Keratinocyte (primary cell): Measurements from ENCODE around the gene MTCL1. TPM values are rescaled to one million over a fixed set of nuclear protein-coding genes. Genes with fewer than 3 reads are reported as not detected.

Source experiments
- DNase-seq: peaks from one replicate; pipeline ENCODE4 v3.0.0-alpha.2; 2011; ENCODE audit warnings: low read depth, missing footprints, low spot score
- FAIRE-seq: peaks from 2 replicates; lab custom pipeline; 2011; peaks lifted over from hg19 to GRCh38; lab: Jason Lieb, UNC
- H2AFZ ChIP-seq: 2 replicates; pipeline ENCODE4 v1.6.0; 2012; ENCODE audit warnings: low read length, control low read depth, inconsistent platforms; ENCODE audit not compliant: control insufficient read depth
- H3K27ac ChIP-seq: 2 replicates; pipeline ENCODE4 v1.5.1; 2011; ENCODE audit warnings: low read length; ENCODE audit not compliant: control insufficient read depth, insufficient read depth
- H3K27me3 ChIP-seq: 3 replicates; pipeline ENCODE4 v1.6.0; 2011; ENCODE audit warnings: low read length; ENCODE audit not compliant: control insufficient read depth, insufficient read depth; ENCODE audit errors: extremely low read depth
- H3K36me3 ChIP-seq, 2 experiments: 2 replicates in 1 of 2; 3 replicates in 1 of 2; pipeline ENCODE4 v1.5.1; 2011; ENCODE audit warnings: low read length in 2 of 2, mild to moderate bottlenecking in 1 of 2; ENCODE audit not compliant: control insufficient read depth in 2 of 2, insufficient read depth in 2 of 2; ENCODE audit errors: extremely low read depth in 1 of 2
- H3K4me1 ChIP-seq: 3 replicates; pipeline ENCODE4 v1.5.1; 2011; ENCODE audit warnings: low read length; ENCODE audit not compliant: control insufficient read depth, insufficient read depth; ENCODE audit errors: extremely low read depth
- H3K4me2 ChIP-seq: 3 replicates; pipeline ENCODE4 v1.6.0; 2011; ENCODE audit warnings: low read depth, low read length; ENCODE audit not compliant: control insufficient read depth, insufficient read depth; ENCODE audit errors: extremely low read depth
- H3K4me3 ChIP-seq, 3 experiments: fragments of 200-600 bp in 1 of 3; sonication (generic) in 1 of 3; 2 replicates in 2 of 3; 3 replicates in 1 of 3; pipeline ENCODE4 v1.5.1; 2011 to 2016; ENCODE audit warnings: low read length in 3 of 3, mild to moderate bottlenecking in 3 of 3, control low read depth in 2 of 3, inconsistent platforms in 1 of 3, low read depth in 1 of 3, mixed read lengths in 1 of 3, mixed run types in 1 of 3, moderate library complexity in 1 of 3; ENCODE audit not compliant: control insufficient read depth in 2 of 3, insufficient read depth in 2 of 3; ENCODE audit errors: extremely low read depth in 1 of 3
- H3K79me2 ChIP-seq: 2 replicates; pipeline ENCODE4 v1.6.0; 2012; ENCODE audit warnings: low read length; ENCODE audit not compliant: control insufficient read depth, insufficient read depth
- H3K9ac ChIP-seq: 3 replicates; pipeline ENCODE4 v1.6.0; 2011; ENCODE audit warnings: low read length; ENCODE audit not compliant: control insufficient read depth, insufficient read depth; ENCODE audit errors: extremely low read depth
- H3K9me1 ChIP-seq: 3 replicates; pipeline ENCODE4 v1.6.0; 2011; ENCODE audit warnings: low read length; ENCODE audit not compliant: control insufficient read depth, insufficient read depth; ENCODE audit errors: extremely low read depth
- H3K9me3 ChIP-seq: 2 replicates; pipeline ENCODE4 v1.5.1; 2012; ENCODE audit warnings: low read depth, low read length; ENCODE audit not compliant: control insufficient read depth
- H4K20me1 ChIP-seq: 3 replicates; pipeline ENCODE4 v1.6.0; 2011; ENCODE audit warnings: low read length; ENCODE audit not compliant: control insufficient read depth, insufficient read depth; ENCODE audit errors: extremely low read depth
- CTCF ChIP-seq, 3 experiments: IDR thresholded peaks in 1 of 3; conservative IDR thresholded peaks in 1 of 3; optimal IDR thresholded peaks in 1 of 3; 2 replicates in 2 of 3; 3 replicates in 1 of 3; pipeline versions ENCODE3 to v1.5.1; 2011; ENCODE audit warnings: low read length in 3 of 3, mild to moderate bottlenecking in 3 of 3, moderate library complexity in 2 of 3, control low read depth in 1 of 3, inconsistent platforms in 1 of 3; ENCODE audit not compliant: insufficient read depth in 2 of 3; ENCODE audit errors: extremely low read depth in 1 of 3
- EZH2 ChIP-seq: IDR thresholded peaks from one replicate; pipeline ENCODE4 v1.6.1; 2012; ENCODE audit warnings: inconsistent platforms, mild to moderate bottlenecking, low read length, moderate library complexity
- dilution Hi-C: fragments of 300-500 bp; cut with MboI; formaldehyde crosslinking; loops from one replicate; pipeline ENCODE4 v1.7.0; 2020; ENCODE audit warnings: low sequenced_read_pairs; ENCODE audit not compliant: extremely low pct_ligation_motif_present
- polyA plus RNA-seq, 5 experiments: library from polyadenylated mRNA; depleted of rRNA in 3 of 5; stranded (reverse) in 3 of 5; stranded (forward) in 1 of 5; unstranded in 1 of 5; fragments of >200 nt; gene quantifications; 1 replicate in 1 of 5; 2 replicates in 3 of 5; 3 replicates in 1 of 5; pipeline versions ENCODE4 v1.2.1 to v1.2.3, GENCODE V29; 2011 to 2012; ENCODE audit warnings: missing spikeins in 2 of 5, low read depth in 1 of 5, low replicate concordance in 1 of 5

The MTCL1 gene
- polyA plus RNA-seq, 1 donor (not counting 4 experiments of a cell fraction or from before 2014, with no cell fraction given), result 15.4 TPM

GRCh38 chr18:8816220-8816619, 110.9 kb downstream of the MTCL1 start:
- H4K20me1 ChIP-seq, result no peaks in the 10 kb centered on the region
- H3K4me2 ChIP-seq, result no peak overlapping the region
- no peak for FAIRE-seq
- H3K9me3 ChIP-seq, result no peaks in the 10 kb centered on the region
- H2AFZ ChIP-seq, result no peak overlapping the region
- no peaks in the 10 kb centered on the region for H3K27me3 ChIP-seq
- H3K9me1 ChIP-seq, result no peaks in the 10 kb centered on the region
- no peak overlapping the region for H3K27ac ChIP-seq
- H3K36me3 ChIP-seq, result peaks cover 11 to 35% of the 10 kb centered on the region in 2 experiments
- dilution Hi-C loops, result no loop called here
- DNase-seq, result no peak
- no peak overlapping the region for H3K9ac ChIP-seq
- H3K79me2 ChIP-seq, result no peaks in the 10 kb centered on the region
- H3K4me1 ChIP-seq, result no peaks in the 10 kb centered on the region
- no peak for TF ChIP-seq CTCF (optimal IDR thresholded peaks at IDR 0.05 in 1 of 3, IDR thresholded peaks at IDR 0.05 in 1 of 3, conservative IDR thresholded peaks at IDR 0.05 in 1 of 3; ENCODE audit: extremely low read depth in 1 of 3, insufficient read depth in 2 of 3, low read length in 3 of 3)
- TF ChIP-seq EZH2, result no peak
- no peak overlapping the region for H3K4me3 ChIP-seq

- Histone ChIP-seq H3K4me1 (no peaks in the 10 kb centered on the region), H3K4me2 (no peak overlapping the region), H2AFZ (no peak overlapping the region), H3K36me3 (peaks cover 11 to 34% of the 10 kb centered on the region in 2 experiments), H3K4me3 (no peak overlapping the region), H3K9me1 (no peaks in the 10 kb centered on the region), H3K27me3 (no peaks in the 10 kb centered on the region), H3K9ac (no peak overlapping the region), H3K79me2 (no peaks in the 10 kb centered on the region), H4K20me1 (no peaks in the 10 kb centered on the region), H3K9me3 (no peaks in the 10 kb centered on the region), H3K27ac (no peak overlapping the region)
- no peak for TF ChIP-seq CTCF (optimal IDR thresholded peaks at IDR 0.05 in 1 of 3, IDR thresholded peaks at IDR 0.05 in 1 of 3, conservative IDR thresholded peaks at IDR 0.05 in 1 of 3; ENCODE audit: extremely low read depth in 1 of 3, insufficient read depth in 2 of 3, low read length in 3 of 3)
- no peak for TF ChIP-seq EZH2
- DNase-seq, result no peak
- dilution Hi-C loops, result no loop called here
- FAIRE-seq, result no peak
Observed at GRCh38 chr18:8816816-8817215, 111.5 kb downstream of the MTCL1 start.
